Stimulated activated memory B cell treated with anti-CD40 and anti-IgM and Interleukin-4, amounts not matched to agents 10 μg/mL and 1 μg/mL and 100 μg/mL, for 72 hours (primary cell): ENCODE results near the gene PHOSPHO1.
"Not testable (repeated sequence)": the region's sequence is repeated elsewhere in the genome, so short reads cannot be mapped to it uniquely, and the experiment has no call there.

Source experiments
- ATAC-seq: fragments of 150-1000 bp; cut with Tn5 transposase; 2 replicates; pipeline ENCODE4 v1.10.0; 2021
- H3K27ac Mint-ChIP-seq: one replicate; pipeline ENCODE4 v1.8.0; 2022; ENCODE audit warnings: mild to moderate bottlenecking, mixed read lengths
- H3K27me3 Mint-ChIP-seq: one replicate; pipeline ENCODE4 v1.8.0; 2022; ENCODE audit warnings: mixed read lengths
- H3K36me3 Mint-ChIP-seq: one replicate; pipeline ENCODE4 v1.8.0; 2022; ENCODE audit warnings: mixed read lengths
- H3K4me1 Mint-ChIP-seq: one replicate; pipeline ENCODE4 v1.8.0; 2022; ENCODE audit warnings: mixed read lengths
- H3K4me3 Mint-ChIP-seq: one replicate; pipeline ENCODE4 v1.8.0; 2022; ENCODE audit warnings: mild to moderate bottlenecking, moderate library complexity, mixed read lengths
- H3K9me3 Mint-ChIP-seq: one replicate; pipeline ENCODE4 v1.8.0; 2022; ENCODE audit warnings: mixed read lengths

PHOSPHO1 gene

GRCh38 chr17:49230636-49231562 is at the start of gene PHOSPHO1:
Gene PHOSPHO1 (minus strand): TSS chr17:49230787. CDS start chr17:49226691, 4,096 bp downstream.
- ATAC-seq = peak; percentile 95
- H3K27me3 Mint-ChIP-seq = peaks cover 19% of the 10 kb centered on the region
- H3K4me3 Mint-ChIP-seq = peak within 1 kb of the TSS; percentile 84
- peaks cover 32% of the 10 kb centered on the region for H3K4me1 Mint-ChIP-seq
- H3K27ac Mint-ChIP-seq = peak within 1 kb of the TSS; percentile 22
- no peaks in the 10 kb centered on the region for H3K9me3 Mint-ChIP-seq
- H3K36me3 Mint-ChIP-seq = no peaks in the 10 kb centered on the region

- Mint-ChIP-seq H3K27me3 (peaks cover 7% of the 10 kb centered on the region), H3K4me1 (no peaks in the 10 kb centered on the region), H3K9me3 (no peaks in the 10 kb centered on the region), H3K4me3 (no peak overlapping the region), H3K27ac (no peak overlapping the region), H3K36me3 (no peaks in the 10 kb centered on the region)
- no peak for ATAC-seq
Measured at GRCh38 chr17:49280061-49280460, 49.5 kb upstream of the PHOSPHO1 start.

- H3K4me3 Mint-ChIP-seq, H3K27me3 Mint-ChIP-seq, H3K9me3 Mint-ChIP-seq, H3K27ac Mint-ChIP-seq, ATAC-seq, H3K4me1 Mint-ChIP-seq, H3K36me3 Mint-ChIP-seq: not testable (repeated sequence)
Measured at GRCh38 chr17:49279263-49280015, 48.9 kb upstream of the PHOSPHO1 start.

- Mint-ChIP-seq H3K27me3 (peaks cover 7% of the 10 kb centered on the region), H3K27ac (no peak overlapping the region), H3K4me1 (no peaks in the 10 kb centered on the region), H3K36me3 (no peaks in the 10 kb centered on the region), H3K4me3 (no peak overlapping the region), H3K9me3 (no peaks in the 10 kb centered on the region)
- ATAC-seq = no peak
Measured at GRCh38 chr17:49278076-49278475, 47.5 kb upstream of the PHOSPHO1 start.

- ATAC-seq = no peak
- no peaks in the 10 kb centered on the region for H3K36me3 Mint-ChIP-seq
- H3K4me3 Mint-ChIP-seq = no peak overlapping the region
- H3K9me3 Mint-ChIP-seq = no peaks in the 10 kb centered on the region
- peaks cover 6% of the 10 kb centered on the region for H3K27me3 Mint-ChIP-seq
- H3K27ac Mint-ChIP-seq = no peak overlapping the region
- H3K4me1 Mint-ChIP-seq = no peaks in the 10 kb centered on the region
Measured at GRCh38 chr17:49277638-49278037, 47.1 kb upstream of the PHOSPHO1 start.

- ATAC-seq, H3K27me3 Mint-ChIP-seq, H3K36me3 Mint-ChIP-seq, H3K27ac Mint-ChIP-seq, H3K9me3 Mint-ChIP-seq, H3K4me3 Mint-ChIP-seq, H3K4me1 Mint-ChIP-seq: not testable (repeated sequence)
Measured at GRCh38 chr17:49275981-49276380, 45.4 kb upstream of the PHOSPHO1 start.

- H3K36me3 Mint-ChIP-seq = no peaks in the 10 kb centered on the region
- H3K4me1 Mint-ChIP-seq = no peaks in the 10 kb centered on the region
- no peak overlapping the region for H3K27ac Mint-ChIP-seq
- H3K9me3 Mint-ChIP-seq = no peaks in the 10 kb centered on the region
- H3K27me3 Mint-ChIP-seq = peaks cover 19% of the 10 kb centered on the region
- H3K4me3 Mint-ChIP-seq = no peak overlapping the region
- no peak for ATAC-seq
Measured at GRCh38 chr17:49269356-49269755, 38.8 kb upstream of the PHOSPHO1 start.

- no peak overlapping the region for H3K4me3 Mint-ChIP-seq
- ATAC-seq = no peak
- H3K27ac Mint-ChIP-seq = no peak overlapping the region
- no peaks in the 10 kb centered on the region for H3K9me3 Mint-ChIP-seq
- no peaks in the 10 kb centered on the region for H3K36me3 Mint-ChIP-seq
- H3K27me3 Mint-ChIP-seq = peaks cover 31% of the 10 kb centered on the region
- H3K4me1 Mint-ChIP-seq = no peaks in the 10 kb centered on the region
Measured at GRCh38 chr17:49267912-49268311, 37.3 kb upstream of the PHOSPHO1 start.

GRCh38 chr17:49266233-49266632 is 35.6 kb upstream of the PHOSPHO1 start:
- H3K4me1 Mint-ChIP-seq = peaks cover under 1% of the 10 kb centered on the region
- no peak overlapping the region for H3K4me3 Mint-ChIP-seq
- ATAC-seq = no peak
- no peaks in the 10 kb centered on the region for H3K36me3 Mint-ChIP-seq
- H3K9me3 Mint-ChIP-seq = no peaks in the 10 kb centered on the region
- peaks cover 45% of the 10 kb centered on the region for H3K27me3 Mint-ChIP-seq
- H3K27ac Mint-ChIP-seq = no peak overlapping the region

GRCh38 chr17:49261540-49261939 is 31.0 kb upstream of the PHOSPHO1 start:
- not testable (repeated sequence) for H3K27ac Mint-ChIP-seq, H3K36me3 Mint-ChIP-seq, H3K9me3 Mint-ChIP-seq, H3K4me3 Mint-ChIP-seq, ATAC-seq, H3K4me1 Mint-ChIP-seq
- H3K27me3 Mint-ChIP-seq = peaks cover 50% of the 10 kb centered on the region

- Mint-ChIP-seq H3K27ac (peak overlapping the region; percentile 61), H3K36me3 (no peaks in the 10 kb centered on the region)
- no peak for ATAC-seq
Measured at GRCh38 chr17:49260817-49261291, 30.3 kb upstream of the PHOSPHO1 start.

GRCh38 chr17:49260011-49260816 is 29.6 kb upstream of the PHOSPHO1 start:
- H3K4me3 Mint-ChIP-seq = peak overlapping the region; percentile 76
- H3K27me3 Mint-ChIP-seq = peaks cover 39% of the 10 kb centered on the region
- H3K4me1 Mint-ChIP-seq = peaks cover 9% of the 10 kb centered on the region
- H3K36me3 Mint-ChIP-seq = no peaks in the 10 kb centered on the region
- ATAC-seq = peak; percentile 87
- peak overlapping the region; percentile 61 for H3K27ac Mint-ChIP-seq
- H3K9me3 Mint-ChIP-seq = no peaks in the 10 kb centered on the region

More at GRCh38 chr17:49260817-49261291, 30.3 kb upstream of the PHOSPHO1 start:
- peaks cover 9% of the 10 kb centered on the region for H3K4me1 Mint-ChIP-seq
- H3K27me3 Mint-ChIP-seq = peaks cover 46% of the 10 kb centered on the region
- H3K9me3 Mint-ChIP-seq = no peaks in the 10 kb centered on the region
- peak overlapping the region; percentile 75 for H3K4me3 Mint-ChIP-seq

- no peak for ATAC-seq
- H3K4me3 Mint-ChIP-seq = peak overlapping the region; percentile 76
- H3K4me1 Mint-ChIP-seq = peaks cover 9% of the 10 kb centered on the region
- H3K9me3 Mint-ChIP-seq = no peaks in the 10 kb centered on the region
- H3K36me3 Mint-ChIP-seq = no peaks in the 10 kb centered on the region
- peaks cover 34% of the 10 kb centered on the region for H3K27me3 Mint-ChIP-seq
- H3K27ac Mint-ChIP-seq = peak overlapping the region; percentile 61
Measured at GRCh38 chr17:49259663-49260010, 29.1 kb upstream of the PHOSPHO1 start.

- H3K4me1 Mint-ChIP-seq = peaks cover 9% of the 10 kb centered on the region
- no peak overlapping the region for H3K27ac Mint-ChIP-seq
- H3K9me3 Mint-ChIP-seq = no peaks in the 10 kb centered on the region
- peaks cover 31% of the 10 kb centered on the region for H3K27me3 Mint-ChIP-seq
- H3K4me3 Mint-ChIP-seq = no peak overlapping the region
- no peak for ATAC-seq
- H3K36me3 Mint-ChIP-seq = no peaks in the 10 kb centered on the region
Measured at GRCh38 chr17:49258394-49258793, 27.8 kb upstream of the PHOSPHO1 start.

GRCh38 chr17:49255125-49255524 is 24.5 kb upstream of the PHOSPHO1 start:
- Mint-ChIP-seq H3K27ac (no peak overlapping the region), H3K4me1 (no peaks in the 10 kb centered on the region), H3K9me3 (no peaks in the 10 kb centered on the region), H3K4me3 (no peak overlapping the region), H3K27me3 (peaks cover 11% of the 10 kb centered on the region), H3K36me3 (no peaks in the 10 kb centered on the region)
- ATAC-seq = no peak
